HG03469 (cell line): ENCODE measurements around the gene SLC13A4.
"Not testable (repeated sequence)": the region's sequence is repeated elsewhere in the genome, so short reads cannot be mapped to it uniquely, and the experiment has no call there.

ENCODE experiments used
- ATAC-seq: cut with Tn5 transposase; IDR thresholded peaks from one replicate; pipeline ENCODE4 v1.9.1; 2021; ENCODE audit warnings: mild to moderate bottlenecking, moderate library complexity, moderate number of reproducible peaks; ENCODE audit not compliant: unreplicated experiment

Gene SLC13A4

GRCh38 chr7:135728136-135728669 is at the start of gene SLC13A4:
Gene SLC13A4 (minus strand): TSS chr7:135728186. CDS start chr7:135727496, 690 bp downstream.
- no peak for ATAC-seq

DNA sequence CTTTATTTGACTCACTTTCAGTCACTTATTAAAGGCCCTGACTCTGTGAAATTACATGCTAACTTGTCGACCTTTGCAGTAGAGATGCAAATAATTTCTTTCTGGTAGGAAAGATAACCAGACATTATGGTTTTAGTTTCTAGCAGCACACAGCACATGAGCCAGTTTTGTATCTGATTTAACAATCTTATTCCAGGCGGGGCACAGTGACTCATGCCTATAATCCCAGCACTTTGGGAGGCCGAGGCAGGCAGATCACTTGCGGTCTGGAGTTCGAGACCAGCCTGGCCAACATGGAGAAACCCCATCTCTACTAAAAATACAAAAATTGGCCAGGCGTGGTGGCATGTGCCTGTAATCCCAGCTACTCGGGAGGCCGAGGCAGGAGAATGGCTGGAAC is 47.9 kb upstream of the SLC13A4 start:
- ATAC-seq: not testable (repeated sequence)

DNA sequence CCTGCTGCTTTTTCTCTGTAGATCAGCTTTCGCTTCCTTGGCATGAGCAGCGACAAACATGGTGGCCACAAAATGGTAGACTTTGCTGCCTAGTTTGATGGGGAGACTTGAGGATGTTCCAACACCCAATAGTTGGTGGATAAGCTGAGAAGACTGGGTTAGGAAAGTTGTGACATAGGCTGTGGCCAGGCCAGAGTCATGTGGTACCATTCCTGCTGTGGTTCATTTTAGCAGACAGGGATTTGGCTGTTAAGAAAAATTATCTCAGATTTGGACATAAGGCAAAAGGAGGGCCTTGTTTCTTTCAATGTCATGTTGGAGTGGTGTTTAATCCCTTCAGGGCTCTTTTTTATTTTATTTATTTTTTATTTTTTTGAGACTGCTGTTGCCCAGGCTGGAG is 47.2 kb upstream of the SLC13A4 start:
- no peak for ATAC-seq

DNA sequence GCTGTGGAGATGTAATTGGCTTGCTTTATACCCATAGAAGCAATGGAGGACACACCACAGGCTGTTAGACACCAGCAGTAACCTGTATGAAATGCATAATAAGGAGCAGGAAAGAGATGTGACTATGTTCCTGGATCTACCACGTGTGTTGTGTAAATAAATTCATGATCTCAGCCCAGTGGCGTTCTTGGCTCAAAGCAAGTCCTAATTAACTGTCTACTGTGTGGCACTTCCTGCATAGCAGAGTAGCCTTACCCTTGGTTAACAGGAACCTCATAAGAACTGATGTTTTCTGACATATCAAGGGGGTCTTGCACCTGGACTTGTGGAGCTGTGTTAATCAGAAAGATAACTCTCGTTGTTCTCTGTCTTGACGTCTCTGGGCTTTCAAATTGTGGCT is 46.3 kb upstream of the SLC13A4 start:
- no peak for ATAC-seq

GRCh38 chr7:135773464-135773863 is 45.5 kb upstream of the SLC13A4 start:
- ATAC-seq: no peak

GRCh38 chr7:135772639-135773222 is 44.7 kb upstream of the SLC13A4 start:
- ATAC-seq: no peak

DNA sequence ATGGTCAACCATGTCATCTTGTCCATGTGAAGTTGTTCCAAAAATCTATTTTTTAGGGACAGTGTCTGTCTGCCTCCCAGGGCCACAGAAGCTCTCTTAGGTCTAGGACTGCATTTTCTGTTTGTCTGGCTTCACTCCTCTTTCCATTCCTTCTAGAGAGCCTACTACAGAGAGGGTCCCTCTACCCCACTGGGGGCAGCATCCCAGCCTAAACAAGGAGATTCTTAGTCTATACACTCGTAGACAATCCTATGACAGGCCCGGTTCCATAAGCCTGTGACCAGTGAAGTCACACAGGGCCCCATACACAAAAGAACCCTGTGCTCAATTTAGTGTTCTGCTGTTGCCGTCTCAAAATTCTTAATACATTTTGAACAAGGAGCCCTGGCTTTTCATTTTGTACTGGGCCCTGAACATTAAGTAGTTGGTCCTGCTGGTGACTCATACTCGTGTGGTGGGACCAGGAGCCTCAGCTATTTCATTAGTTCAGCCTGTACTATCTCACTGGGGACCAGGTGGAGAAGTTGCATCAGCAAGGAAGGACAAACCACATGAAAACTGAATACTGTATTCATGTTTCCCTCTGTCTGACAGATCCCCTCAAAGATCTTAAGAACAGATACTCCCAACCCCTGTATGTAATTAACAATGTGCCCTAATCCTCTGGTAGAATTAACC is 44.1 kb upstream of the SLC13A4 start:
- no peak for ATAC-seq

- no peak for ATAC-seq
Measured at GRCh38 chr7:135771051-135771450, 43.1 kb upstream of the SLC13A4 start.

- no peak for ATAC-seq
Measured at GRCh38 chr7:135770139-135770710, 42.2 kb upstream of the SLC13A4 start.

DNA sequence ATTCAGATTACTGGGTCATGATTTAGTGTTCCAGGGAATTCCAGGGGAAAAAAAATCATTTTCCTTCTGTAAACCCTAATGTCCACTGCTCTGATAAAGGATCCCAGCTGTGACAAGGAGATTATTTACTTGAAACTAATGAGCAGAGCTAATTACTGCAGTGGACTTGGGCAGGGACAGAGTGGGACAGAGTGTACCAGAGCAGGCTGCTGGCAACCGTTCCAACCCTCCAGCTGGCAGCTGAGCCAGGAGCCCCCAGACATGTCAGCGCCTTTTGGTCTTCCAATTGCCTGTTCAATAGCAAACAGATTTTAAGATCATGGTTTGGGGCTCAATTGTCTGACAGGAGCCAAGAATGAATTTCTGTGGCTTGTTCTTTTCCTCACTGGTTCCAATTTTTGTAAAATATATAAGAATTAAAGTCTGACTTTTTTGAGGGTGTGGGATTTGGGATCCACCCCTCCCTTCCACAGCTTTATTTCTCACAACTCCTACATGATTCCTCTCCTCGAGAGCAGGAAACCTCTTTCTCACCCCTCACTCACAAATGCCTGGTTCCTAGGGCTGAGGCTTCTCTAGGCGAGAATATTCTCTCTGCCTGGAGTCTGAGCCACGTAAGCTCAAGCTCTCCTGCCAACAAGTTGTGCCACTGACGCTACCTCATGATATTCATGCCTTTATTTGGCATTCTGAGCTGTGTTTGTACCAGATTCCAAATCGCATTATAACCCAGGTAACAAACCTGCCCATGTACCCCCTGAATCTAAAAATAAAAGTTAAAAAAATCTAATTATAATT is 41.2 kb upstream of the SLC13A4 start:
- no peak for ATAC-seq

DNA sequence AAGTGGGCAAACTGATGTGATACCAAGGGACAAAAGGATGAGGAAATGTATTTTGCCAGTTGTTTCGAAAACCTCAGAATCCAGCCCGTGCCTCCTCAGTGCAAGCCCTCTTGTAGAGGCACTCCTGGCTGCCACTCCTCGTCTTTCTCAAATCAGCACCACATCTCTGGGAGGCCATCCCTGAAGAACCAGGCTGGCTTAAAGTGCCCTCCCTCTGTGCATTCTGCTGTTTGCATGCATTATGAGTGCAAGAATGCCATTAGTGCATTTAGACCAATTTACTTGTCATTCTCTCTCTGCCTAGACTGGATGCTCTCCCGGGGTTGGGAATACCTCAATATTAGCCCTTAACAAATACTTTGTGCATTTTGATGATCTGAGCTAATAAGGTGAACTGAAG is 40.5 kb upstream of the SLC13A4 start:
- ATAC-seq: no peak

DNA sequence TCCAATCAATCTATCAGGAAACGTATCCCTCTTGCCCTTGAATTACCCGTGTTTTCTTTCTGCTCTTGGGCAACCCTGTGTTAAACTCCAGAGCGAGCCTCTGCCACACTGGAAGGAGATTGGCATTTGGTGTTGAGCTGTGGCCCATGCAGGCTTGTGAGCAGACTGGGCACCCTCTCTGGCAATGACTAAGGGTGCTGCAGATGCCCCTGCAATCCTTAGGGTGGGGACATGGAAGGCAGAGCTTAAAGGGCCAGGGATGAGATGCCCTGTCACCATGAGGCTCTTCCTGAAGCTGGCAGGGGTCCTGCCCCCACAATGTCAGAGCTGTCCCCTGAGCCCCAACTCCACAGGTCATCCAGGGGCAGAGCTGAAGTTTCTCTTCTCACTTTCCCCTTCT is 40.1 kb upstream of the SLC13A4 start:
- ATAC-seq: no peak

- ATAC-seq: no peak
Measured at GRCh38 chr7:135763261-135763660, 35.3 kb upstream of the SLC13A4 start.

GRCh38 chr7:135761751-135762488 is 33.9 kb upstream of the SLC13A4 start:
- no peak for ATAC-seq

GRCh38 chr7:135759532-135759931 is 31.5 kb upstream of the SLC13A4 start:
- ATAC-seq: no peak

DNA sequence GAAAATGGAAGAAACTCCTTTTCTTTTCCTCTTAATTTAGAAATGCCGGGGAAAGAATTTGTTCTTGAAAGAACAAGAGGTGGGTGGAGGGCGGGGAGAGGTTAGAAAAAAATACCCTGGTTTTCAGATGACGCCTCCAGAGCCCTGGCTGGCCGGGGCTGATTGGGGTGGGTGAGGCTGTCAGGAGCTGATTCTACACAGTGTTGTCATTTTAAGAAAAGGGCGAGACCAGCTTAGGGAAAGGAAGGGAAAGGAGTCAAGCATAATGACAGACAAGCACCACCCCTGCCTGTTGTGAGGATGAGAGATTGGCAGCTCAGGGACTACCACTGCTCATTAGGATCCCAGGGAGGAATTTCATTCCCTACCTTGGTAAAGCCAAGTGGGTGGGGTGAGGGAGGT is 30.5 kb upstream of the SLC13A4 start:
- no peak for ATAC-seq

- no peak for ATAC-seq
Measured at GRCh38 chr7:135757719-135758411, 29.9 kb upstream of the SLC13A4 start.

DNA sequence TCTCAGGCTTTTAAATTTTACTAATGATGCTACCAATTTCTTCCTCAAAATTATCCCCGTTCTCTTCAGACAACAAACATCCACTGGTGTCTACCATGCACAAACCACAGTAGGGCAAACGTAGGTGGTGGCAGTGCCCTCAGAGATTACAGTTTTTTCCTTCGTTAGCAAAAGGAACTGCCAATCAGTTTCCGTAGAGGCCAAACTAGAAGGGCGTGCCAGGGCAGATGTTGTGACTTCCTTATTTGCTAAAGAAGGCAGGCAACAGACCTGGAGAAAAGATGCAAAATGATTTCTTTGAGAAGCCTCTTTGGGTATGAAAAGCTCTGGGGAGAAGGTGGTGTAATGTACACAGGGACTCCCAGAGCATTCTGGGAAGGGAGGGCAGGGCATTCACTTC is 28.2 kb upstream of the SLC13A4 start:
- ATAC-seq: no peak

- no peak for ATAC-seq
Measured at GRCh38 chr7:135755351-135755753, 27.4 kb upstream of the SLC13A4 start.
